ENCODE measurements around the gene PEX13.
"Not testable (repeated sequence)": the region's sequence is repeated elsewhere in the genome, so short reads cannot be mapped to it uniquely, and the experiment has no call there.

PEX13 gene

DNA sequence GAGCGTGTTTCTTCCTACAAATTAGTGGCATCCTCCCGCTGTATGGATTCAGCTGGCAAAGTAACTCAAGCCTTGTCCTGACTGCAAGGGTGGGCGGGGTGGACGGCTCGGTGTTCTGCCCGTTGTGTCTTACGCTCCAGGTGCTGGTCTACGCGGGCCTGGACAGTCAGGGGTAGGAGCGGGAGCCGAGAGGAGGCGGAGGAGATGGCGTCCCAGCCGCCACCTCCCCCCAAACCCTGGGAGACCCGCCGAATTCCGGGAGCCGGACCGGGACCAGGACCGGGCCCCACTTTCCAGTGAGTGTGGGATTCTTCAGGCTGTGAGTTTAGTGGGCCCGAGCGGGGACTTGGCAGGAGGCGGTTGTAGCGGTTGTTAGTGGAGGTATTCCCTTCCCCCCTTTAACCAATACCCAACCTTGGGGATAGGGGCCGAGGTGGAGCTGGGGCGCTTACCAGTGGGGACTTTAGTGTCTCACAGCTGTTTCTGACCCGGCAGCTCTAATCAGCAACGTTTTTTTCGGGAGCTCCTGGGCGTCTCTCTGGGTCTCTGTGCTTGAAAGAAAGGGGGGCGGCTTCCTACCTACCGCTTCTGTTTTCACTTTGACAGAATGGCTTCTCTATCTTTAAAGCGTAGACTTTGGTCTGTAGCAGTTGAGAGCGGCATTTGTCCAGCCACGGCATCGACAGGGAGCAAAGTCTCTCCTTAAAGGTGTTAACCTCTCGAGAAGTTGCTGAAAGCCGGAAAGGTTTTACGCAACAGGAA is at the start of gene PEX13, which contains the start of gene PUS10:
TSS of gene PEX13 (plus strand) at position 165 of the 762 bp plus-strand sequence. CDS start at position 205, 40 bp downstream.
TSS of gene PUS10 (minus strand) at position 700 of the 762 bp plus-strand sequence. CDS start 6,365 bp downstream, outside the sequence.
- DNase-seq: no peak

GRCh38 chr2:60972889-60973656 is 44.4 kb upstream of the PEX13 start:
- DNase-seq: no peak

DNA sequence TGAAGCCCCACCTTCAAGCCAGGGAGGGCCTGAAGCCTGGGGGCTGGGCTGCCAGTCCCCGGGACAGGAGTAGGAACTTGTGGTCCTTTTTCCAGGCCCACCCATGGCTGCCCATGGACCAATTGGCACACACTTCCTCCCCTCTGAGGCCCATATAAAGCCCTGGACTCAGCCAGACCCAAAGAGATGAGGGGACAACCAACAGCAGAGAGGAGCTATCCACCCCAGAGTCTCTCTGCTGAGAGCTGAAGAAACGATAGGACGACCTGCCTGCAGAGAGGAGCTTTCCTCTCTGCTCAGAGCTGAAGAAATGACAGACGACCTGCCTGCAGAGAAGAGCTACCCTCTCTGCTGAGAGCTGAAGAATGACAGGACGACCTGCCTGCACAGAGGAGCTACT is 43.8 kb upstream of the PEX13 start:
- DNase-seq: no peak

- DNase-seq: no peak
These were observed 42.9 kb upstream of the PEX13 start for GRCh38 chr2:60974652-60975051.

DNA sequence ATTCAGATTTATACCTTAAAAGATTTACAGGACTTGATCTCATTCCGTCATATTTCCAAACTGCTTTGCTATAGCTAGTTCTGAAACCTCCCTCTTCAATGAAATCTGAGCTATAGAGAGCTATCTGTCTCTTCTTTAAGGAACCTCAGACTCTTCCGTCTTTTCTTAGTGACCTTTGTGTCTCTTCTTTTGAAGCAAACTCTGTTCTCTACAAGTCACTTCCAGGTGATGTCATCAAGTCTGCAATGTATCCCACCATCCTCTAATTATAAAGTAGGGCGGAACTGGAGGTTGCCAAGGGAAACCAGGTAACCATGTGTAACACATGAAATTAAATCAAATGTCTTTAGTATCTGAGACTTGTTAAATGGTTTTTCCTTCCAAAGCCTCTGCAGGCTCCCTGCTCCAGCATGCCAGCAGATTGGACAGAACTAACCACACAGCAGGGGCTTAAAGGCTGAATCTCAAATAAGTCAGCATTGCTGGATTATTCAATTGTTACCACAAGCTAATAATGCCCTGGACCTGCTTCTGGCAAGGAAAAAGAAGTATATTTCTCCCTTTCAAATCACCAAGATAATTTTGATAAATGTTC is 41.2 kb upstream of the PEX13 start:
- DNase-seq: no peak

DNA sequence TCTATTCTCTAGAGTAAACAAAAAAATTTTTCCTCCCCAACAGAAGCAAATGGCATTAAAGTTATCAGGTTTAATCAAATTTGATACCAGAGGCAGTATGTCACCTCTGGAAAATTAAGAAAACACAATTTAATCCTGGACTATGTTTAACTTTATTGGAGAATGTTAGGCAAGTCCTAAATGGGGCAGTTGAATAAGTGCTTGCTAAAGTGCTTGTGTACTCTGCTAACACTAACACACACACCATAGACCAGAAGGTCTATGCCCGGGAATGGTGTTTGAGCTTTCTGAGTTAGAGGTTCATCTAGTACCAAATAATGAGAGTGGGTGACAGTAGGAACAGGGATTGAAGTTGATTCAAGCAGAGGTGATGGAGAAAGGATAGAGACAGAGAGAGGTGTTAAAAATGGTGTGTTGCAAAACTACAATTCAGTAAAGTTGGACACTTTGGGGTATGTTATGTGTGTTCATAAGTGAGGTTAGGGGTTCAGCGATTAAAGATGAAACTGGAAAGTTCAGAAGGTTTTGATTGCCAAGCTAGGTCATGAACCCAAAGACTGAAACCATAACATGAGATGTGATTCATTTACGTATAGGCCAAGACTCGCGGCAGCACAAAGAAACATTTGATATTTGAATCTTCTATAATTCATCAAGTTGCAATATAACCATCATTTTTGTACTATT is 40.5 kb upstream of the PEX13 start:
- no peak for DNase-seq

DNA sequence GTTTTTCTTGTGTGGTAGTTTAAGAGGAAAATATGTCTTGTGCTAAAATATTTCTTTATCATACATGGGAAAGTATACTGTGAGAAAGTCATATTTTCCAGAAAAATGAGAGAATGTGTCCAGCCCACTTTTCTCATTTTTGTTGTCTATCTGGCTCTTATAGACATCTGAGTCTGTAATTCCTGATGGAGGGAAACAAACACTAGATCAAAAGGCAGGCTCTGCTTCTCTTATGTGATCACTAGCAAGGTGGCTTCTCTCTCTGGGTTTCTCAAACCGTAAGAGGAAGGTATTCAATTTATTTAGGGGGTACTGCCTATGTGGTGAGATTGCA is 40.0 kb upstream of the PEX13 start:
- no peak for DNase-seq

- DNase-seq: no peak
These were observed 38.3 kb upstream of the PEX13 start for GRCh38 chr2:60979231-60979630.

DNA sequence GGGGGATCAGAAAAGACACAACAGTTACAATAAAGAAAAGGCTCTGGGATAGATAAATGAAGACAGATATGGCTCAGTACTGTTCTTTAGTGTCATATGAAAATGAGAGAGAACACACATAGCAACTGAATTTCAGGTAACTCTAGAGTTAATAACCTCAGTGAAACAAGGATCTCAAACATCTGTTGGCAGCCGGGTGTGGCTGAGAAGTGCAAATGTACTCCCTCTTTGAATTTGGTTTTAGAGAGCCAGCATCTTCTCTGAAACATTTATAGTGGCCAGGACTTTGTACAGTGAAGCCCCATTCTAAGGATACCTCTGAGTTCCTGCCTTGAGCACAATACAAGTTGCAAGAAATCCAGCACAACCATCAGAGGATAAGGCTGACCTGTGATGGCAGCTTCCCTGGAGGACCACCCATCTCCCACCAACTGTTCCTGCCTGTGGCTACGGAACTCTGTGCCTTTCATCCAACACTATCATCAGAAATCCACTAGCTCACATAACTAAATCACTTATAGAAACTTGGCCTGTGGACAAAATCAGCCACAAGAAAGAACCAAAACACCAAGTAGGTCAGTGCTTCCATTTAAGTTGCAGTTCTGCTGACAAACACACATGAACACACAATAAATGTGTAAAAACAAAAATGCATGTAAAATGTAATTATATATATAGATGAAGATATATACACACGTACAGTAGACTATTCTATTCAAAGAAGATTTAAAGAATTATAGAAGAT is 37.3 kb upstream of the PEX13 start:
- no peak for DNase-seq

- not testable (repeated sequence) for DNase-seq
These were observed 35.5 kb upstream of the PEX13 start for GRCh38 chr2:60982066-60982465.

DNA sequence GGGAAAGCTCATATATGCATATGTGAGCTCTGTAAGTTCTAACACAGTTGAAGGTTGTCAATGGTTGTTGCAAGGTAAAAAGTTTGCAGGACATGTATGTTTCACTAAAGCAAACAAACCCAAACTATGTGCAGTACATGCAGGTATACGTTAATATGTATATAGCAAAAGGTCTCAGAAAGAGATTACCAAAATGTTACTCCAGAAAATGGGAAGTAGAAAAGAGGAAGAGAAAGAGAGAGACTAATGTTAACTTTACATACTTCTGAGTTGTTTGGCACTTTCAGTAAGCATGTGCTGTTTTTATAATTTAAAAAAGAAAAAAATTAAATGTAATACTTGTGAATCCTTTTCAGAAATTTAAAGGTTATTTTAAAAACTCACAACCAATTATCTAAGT is 32.8 kb upstream of the PEX13 start:
- no peak for DNase-seq

- no peak for DNase-seq
These were observed 30.5 kb upstream of the PEX13 start for GRCh38 chr2:60987041-60987440.

DNA sequence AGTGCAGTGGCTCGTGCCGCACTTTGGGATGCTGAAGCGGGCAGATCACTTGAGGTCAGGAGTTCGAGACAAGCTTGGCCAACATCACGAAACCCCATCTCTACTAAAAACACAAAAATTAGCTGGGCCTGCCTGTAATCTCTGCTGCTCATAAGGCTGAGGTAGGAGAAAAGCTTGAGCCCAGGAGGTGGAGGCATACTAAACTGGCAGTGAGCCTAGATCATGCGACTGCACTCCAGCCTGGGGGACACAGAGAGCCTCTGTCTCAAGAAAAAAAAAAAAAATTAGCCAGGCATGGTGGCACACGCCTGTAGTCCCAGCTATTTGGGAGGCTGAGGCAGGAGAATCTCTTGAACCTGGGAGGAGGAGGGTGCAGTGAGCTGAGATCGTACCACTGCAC is 29.9 kb upstream of the PEX13 start:
- DNase-seq: not testable (repeated sequence)

DNA sequence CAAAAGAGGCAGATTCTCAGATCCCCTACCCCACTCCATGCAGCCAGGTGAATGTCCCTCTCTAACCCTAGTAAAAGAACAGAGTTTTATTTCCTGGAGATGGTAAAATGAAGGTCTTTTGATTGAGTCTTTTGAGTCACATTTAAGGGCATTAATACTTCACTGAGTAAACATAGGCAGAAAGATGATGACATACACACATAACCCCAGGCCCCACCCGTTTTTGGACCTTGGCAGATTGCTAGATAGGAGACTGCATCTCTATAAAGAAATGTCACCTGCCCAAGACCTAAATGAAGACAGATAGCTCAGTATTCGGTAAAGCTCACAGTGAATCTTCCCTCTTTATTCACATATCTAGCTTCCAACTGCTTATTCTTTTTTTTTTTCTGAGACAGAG is 28.3 kb upstream of the PEX13 start:
- DNase-seq: no peak

DNA sequence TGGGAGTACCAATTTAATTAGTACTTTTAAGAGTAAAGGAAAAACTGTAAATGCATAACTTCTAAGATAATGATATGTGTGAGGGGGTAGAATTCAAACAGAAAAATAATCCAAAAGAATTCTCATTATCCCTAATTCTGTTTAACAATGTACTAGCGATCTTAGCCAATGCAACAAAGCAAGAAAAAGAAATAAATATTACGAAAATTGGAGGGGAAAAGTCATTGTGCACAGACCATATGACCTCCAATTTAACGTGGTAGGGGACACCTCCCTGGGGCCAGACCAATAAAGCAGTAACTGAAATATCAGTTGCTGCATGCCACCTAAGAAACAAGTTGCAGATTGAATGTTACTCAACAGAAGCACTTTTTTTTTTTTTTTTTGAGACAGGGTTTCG is 25.9 kb upstream of the PEX13 start:
- no peak for DNase-seq

DNA sequence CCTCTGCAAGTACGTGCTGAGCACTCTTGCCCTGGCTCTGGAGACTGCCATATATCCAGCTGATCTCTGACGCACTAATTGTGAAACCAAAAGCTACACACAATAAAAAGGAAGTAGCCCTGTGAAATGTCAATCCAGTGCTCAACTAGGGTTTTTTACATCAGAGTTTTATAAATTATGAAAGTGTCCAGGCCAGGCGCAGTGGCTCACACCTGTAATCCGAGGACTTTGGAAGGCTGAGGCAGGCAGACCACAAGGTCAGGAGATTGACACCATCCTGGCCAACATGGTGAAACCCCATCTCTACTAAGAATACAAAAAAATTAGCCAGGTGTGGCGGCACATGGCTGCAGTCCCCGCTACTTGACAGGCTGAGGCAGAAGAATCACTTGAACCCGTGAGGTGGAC is 24.5 kb upstream of the PEX13 start:
- DNase-seq: no peak

DNA sequence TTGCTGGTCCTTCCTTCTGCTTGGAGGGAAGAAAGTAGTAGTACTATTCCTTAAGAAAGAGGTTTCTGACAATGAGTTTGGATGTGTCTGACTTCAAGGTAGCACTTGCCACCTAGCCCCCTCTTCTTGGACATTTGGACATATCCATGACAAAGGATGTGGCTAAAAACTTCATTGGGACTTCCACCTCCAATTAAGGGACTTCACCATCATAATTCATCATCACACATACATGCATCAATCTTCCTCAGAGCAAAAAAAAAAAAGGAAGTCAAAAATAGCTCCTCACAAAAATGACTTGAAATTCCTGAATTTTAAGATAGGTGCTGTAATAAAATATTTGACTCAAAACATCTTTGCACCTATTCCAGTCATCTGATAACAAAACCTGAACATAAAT is 23.4 kb upstream of the PEX13 start:
- no peak for DNase-seq

DNA sequence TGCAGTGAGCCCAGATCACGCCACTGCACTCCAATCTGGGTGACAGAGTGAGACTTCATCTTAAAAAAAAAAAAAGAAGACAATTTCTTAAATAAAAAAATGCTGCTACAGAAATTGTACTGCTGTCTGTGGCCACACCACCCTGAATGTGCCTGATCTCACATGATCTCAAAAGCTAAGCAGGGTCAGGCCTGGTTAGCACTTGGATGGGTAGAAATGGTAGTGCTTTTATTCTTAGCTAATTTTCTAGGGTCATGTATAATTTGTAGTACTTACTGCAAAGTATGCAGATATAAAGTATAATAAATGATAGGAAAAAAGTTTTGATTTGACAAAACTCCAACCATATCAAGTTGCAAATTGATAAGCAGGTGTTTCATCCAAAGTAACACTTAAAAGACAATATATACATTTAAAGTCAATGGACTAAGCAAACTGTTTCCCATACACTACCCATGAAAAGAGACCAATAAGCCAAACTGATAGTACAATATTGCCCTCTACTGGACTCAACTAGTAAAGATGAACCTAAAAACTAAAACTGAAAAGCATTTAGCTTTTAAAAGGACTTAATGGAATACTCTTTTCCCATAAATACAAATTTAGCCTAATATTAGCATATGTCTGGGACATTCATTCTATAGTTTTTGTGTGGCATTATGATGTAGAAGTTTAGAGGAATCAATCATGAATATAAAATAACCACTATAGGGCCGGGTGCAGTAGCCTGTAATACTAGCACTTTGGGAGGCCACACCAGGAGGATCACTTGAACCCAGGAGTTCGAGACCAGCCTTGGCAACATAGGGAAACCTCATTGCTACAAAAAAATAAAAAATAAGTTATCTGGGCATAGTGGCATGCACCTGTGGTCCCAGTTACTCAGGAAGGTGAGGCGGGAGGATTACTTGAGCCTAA is 18.6 kb upstream of the PEX13 start:
- peak; percentile 41 for DNase-seq

DNA sequence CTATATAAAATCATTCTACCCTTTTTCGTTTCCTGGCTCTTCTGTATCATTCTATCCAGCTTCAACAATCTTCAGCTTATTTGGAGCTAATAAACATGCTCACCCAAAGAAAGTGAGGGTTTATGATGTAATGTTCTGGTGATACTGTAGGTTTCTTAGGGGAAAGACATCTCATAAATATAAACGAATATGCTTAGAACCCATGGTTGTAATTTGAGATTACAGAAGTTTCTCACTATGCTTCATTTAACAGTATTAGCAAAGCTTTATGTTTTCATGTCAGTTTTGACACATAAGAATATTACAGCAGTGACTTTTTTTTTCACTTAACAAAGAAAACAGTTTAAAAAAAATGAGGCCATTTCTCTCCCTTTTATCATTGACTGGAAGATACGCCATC is 11.8 kb upstream of the PEX13 start:
- no peak for DNase-seq

GRCh38 chr2:61006486-61007105 is 10.9 kb upstream of the PEX13 start:
- DNase-seq: no peak

DNA sequence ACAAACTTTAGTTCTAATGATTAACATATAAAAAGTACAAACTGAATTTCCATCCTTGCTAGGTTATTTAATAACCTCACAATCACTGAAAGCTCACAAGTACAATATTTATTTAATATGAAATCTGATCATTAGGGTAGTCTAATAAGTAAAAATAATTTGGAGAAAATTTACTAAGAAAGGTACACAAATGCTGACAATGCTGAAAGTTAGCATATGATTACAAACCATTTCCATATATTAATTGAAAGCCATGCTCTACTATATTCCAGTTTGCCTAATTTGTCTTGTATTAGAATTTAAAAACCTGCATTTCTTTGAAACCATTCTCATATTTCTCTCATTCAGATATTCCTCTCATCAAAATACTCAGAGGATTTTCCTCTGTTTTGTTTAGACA is 8.2 kb upstream of the PEX13 start:
- no peak for DNase-seq

Data from NCI-H2081 treated with DMSO at 0.1 percent for 48 hours (cell line).